HepG2 (cell line): Measurements from ENCODE around the gene FMO3.

ENCODE experiments used
- AGO1 ChIP-seq: fragments of 200-400 bp; formaldehyde crosslinking; IDR thresholded peaks from 2 replicates; pipeline ENCODE4 v1.6.1; 2017; ENCODE audit warnings: mild to moderate bottlenecking, low read depth, low read length, moderate library complexity; ENCODE audit not compliant: poor library complexity, severe bottlenecking
- CREM ChIP-seq, 2 experiments: sonication (generic) in 1 of 2; formaldehyde crosslinking in 1 of 2; IDR thresholded peaks; 2 replicates each; pipeline versions ENCODE4 v1.4.0 to v1.6.1; 2016 to 2020; ENCODE audit warnings: antibody characterized with exemption in 1 of 2, mild to moderate bottlenecking in 1 of 2, missing genetic modification reagents in 1 of 2
- GFI1 ChIP-seq: sonication (generic); formaldehyde crosslinking; IDR thresholded peaks from 2 replicates; pipeline ENCODE4 v1.5.0; 2020; ENCODE audit warnings: missing genetic modification reagents, mild to moderate bottlenecking, borderline replicate concordance
- MXI1 ChIP-seq: IDR thresholded peaks from 3 replicates; pipeline ENCODE4 v1.6.1; 2012; ENCODE audit warnings: low read depth, low read length, inconsistent platforms, borderline replicate concordance
- POLR2AphosphoS5 ChIP-seq: IDR thresholded peaks from 2 replicates; pipeline ENCODE4 v1.6.1; 2012; ENCODE audit warnings: low read depth, low read length
- RAD21 ChIP-seq: fragments of 450-650 bp; formaldehyde crosslinking; IDR thresholded peaks from 2 replicates; pipeline ENCODE4 v1.5.0; 2020; ENCODE audit warnings: mild to moderate bottlenecking
- RFX5 ChIP-seq: IDR thresholded peaks from 2 replicates; pipeline ENCODE4 v1.6.1; 2011; ENCODE audit warnings: low read depth, low read length, improper control_type of control experiment
- SMC3 ChIP-seq: IDR thresholded peaks from 2 replicates; pipeline ENCODE4 v1.6.1; 2011; ENCODE audit warnings: low read length, improper control_type of control experiment
- U2AF2 ChIP-seq: fragments of 200-400 bp; formaldehyde crosslinking; IDR thresholded peaks from 2 replicates; pipeline ENCODE4 v1.6.1; 2017; ENCODE audit warnings: low read depth, mild to moderate bottlenecking, low read length
- XBP1 ChIP-seq: sonication (generic); formaldehyde crosslinking; IDR thresholded peaks from 2 replicates; pipeline ENCODE4 v1.5.0; 2020; ENCODE audit warnings: missing genetic modification reagents
- ZNF207 ChIP-seq: fragments of 450-650 bp; IDR thresholded peaks from 2 replicates; pipeline ENCODE4 v1.6.1; 2016; ENCODE audit warnings: antibody characterized with exemption, borderline replicate concordance
- ZNF263 ChIP-seq: sonication (generic); formaldehyde crosslinking; IDR thresholded peaks from 2 replicates; pipeline ENCODE4 v1.4.0; 2020; ENCODE audit warnings: missing genetic modification reagents
- ZNF274 ChIP-seq: sonication (generic); formaldehyde crosslinking; IDR thresholded peaks from 2 replicates; pipeline ENCODE4 v1.5.1; 2020; ENCODE audit warnings: mild to moderate bottlenecking, missing genetic modification reagents
- TF ChIP-seq, protein P1 (sequence below): sonication (generic); formaldehyde crosslinking; IDR thresholded peaks from 2 replicates; pipeline ENCODE4 v1.5.0; 2020; ENCODE audit warnings: mild to moderate bottlenecking, missing genetic modification reagents, moderate library complexity

- TF ChIP-seq CREM (IDR thresholded peaks at IDR 0.05) (no peak), CREM (CRISPR knock-in tag; IDR thresholded peaks at IDR 0.05) (no peak), RAD21 (CRISPR knock-in tag) (no peak), ZNF263 (no peak), ZNF274 (CRISPR knock-in tag) (no peak), RFX5 (no peak), SMC3 (no peak), XBP1 (no peak), GFI1 (CRISPR knock-in tag) (no peak), ZNF207 (no peak), AGO1 (no peak), MXI1 (no peak), U2AF2 (no peak), POLR2AphosphoS5 (no peak)
- TF ChIP-seq, protein P1, sequence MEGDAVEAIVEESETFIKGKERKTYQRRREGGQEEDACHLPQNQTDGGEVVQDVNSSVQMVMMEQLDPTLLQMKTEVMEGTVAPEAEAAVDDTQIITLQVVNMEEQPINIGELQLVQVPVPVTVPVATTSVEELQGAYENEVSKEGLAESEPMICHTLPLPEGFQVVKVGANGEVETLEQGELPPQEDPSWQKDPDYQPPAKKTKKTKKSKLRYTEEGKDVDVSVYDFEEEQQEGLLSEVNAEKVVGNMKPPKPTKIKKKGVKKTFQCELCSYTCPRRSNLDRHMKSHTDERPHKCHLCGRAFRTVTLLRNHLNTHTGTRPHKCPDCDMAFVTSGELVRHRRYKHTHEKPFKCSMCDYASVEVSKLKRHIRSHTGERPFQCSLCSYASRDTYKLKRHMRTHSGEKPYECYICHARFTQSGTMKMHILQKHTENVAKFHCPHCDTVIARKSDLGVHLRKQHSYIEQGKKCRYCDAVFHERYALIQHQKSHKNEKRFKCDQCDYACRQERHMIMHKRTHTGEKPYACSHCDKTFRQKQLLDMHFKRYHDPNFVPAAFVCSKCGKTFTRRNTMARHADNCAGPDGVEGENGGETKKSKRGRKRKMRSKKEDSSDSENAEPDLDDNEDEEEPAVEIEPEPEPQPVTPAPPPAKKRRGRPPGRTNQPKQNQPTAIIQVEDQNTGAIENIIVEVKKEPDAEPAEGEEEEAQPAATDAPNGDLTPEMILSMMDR: no peak
Observed at GRCh38 chr1:171161431-171161830, 70.7 kb downstream of the FMO3 start.
